Renal pelvis (tissue), 4 donors: ENCODE data around the gene CCL22. TPM values are rescaled to one million over a fixed set of nuclear protein-coding genes. Genes with fewer than 3 reads are reported as not detected.
"Not testable (repeated sequence)": the region's sequence is repeated elsewhere in the genome, so short reads cannot be mapped to it uniquely, and the experiment has no call there.

Experiments
- DNase-seq: peaks from one replicate; pipeline ENCODE4 v3.0.0-alpha.2; 2013
- polyA plus RNA-seq, 3 donors: library from polyadenylated mRNA; unstranded; fragments of 120-200 nt; gene quantifications; one replicate each; pipeline ENCODE4 v1.2.1, GENCODE V29; 2013; ENCODE audit not compliant: insufficient read length in 3 of 3

The CCL22 gene
- polyA plus RNA-seq, 3 donors: 0.06 to 0.18 (median 0.13) TPM

GRCh38 chr16:57374925-57375465 is 16.4 kb downstream of the CCL22 start:
- DNase-seq: not testable (repeated sequence)

DNA sequence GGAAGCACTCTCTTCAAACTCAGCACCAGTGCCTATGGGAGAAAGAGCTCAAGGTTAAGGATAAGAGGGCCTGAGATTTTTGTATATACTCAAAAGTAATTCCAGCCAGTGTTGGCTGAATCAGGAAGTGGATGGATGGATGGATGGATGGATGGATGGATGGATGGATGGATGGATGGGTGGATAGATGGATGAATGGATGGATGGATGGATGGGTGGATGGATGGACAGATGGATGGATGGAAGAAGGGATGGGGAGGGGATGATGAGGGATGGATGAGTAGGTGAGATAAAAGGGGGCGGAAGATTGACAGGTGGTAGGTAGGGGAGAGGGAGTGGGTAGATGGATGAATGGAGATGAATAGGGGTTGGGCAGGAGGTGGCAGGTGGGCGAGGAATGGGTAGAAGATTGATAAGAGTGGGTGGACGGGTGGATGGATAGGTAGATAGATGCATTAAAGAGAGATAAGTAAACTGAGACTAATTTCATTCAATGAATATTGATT is 17.8 kb downstream of the CCL22 start:
- DNase-seq: no peak

DNA sequence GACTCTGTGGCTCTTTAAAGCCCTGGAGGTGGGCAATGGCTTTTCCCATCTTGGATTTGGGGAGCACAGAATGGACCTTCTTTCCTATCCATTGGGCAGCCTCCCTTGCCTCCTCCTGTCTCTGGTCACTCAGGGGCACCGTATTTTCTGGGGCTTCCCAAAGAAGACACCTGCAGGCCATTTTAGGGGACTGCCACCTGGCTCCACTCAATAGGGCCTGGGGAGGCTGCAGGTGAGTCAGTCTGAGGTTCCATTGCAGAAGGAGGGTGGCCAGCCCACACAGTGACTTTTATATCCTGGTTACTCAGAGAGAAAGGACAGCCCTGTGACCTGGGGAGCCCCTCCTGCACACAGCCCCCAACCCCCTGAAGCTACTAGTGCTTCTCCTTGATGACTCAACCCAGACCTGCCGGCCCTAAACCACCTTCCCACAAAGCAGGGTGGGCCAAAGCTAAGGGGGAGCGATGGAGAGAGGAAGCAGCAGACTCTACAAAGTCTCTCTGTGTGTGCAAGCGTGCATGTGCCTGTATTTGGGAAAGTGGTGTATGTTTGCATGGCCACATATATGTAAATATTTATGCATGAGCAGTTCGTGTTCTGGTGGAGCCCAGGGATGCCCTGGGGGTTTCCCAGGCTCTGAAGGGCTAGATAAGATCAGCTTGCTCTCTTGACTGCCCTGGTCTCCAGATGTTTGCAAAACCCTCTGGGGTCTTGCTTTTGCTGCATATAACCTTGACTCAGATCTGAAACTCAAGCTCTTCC is 18.7 kb downstream of the CCL22 start:
- DNase-seq: no peak

DNA sequence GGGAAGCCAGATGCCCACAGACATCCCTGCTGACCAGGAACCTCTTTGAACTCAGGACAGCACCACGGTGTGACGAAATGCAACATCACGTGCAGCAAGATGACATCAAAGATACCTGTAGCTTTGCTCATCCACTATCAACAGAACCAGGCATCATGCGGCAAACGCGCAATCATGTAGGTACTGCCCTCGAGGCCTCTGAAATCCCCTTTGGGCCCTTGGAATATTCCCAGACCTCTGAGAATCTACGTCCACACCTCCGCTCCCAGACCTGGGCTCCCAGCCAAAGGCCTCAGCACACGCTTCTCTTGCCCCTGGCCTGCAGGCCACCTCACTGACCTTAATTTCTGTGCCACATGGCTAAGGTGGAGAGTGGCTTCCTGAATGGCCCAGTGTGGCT is 21.0 kb downstream of the CCL22 start:
- no peak for DNase-seq

DNA sequence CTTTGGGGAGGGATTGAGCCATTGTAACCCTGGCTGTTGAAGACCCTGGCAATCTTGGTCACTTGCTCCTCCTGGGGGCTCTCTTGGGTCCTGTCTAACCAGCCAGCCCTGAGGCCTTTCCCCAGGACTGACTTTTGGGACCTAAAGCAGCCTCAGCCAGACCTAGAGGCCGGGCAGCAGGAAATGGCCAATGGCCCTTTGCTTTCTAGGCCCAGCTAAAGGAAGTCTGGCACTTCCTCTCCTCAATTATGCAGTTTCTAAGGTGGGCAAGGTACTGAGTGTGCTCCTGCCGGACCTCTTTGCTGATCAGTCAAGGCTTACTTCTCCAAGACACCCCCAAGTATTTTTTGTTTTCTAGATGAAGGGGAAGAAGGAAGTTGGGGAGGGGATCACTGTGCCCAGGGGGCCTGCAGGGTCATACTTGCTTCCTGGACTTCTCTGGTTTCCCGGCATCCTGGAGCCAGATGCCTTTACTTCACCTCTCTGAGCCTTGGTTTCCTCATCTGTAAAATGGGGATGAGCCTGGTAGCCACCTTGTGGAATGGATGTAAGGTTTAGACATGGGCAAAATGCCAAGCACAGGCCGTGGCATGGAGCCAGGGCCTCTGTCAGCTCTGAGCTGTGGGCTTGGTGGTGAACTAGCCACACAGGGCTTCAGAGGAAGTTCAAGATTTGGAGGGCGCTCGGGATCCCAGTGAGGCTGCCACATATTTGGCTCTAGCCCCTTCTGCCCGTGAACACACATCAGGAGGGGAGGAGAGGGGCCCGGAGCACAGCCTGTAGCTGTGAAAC is 22.3 kb downstream of the CCL22 start:
- no peak for DNase-seq

DNA sequence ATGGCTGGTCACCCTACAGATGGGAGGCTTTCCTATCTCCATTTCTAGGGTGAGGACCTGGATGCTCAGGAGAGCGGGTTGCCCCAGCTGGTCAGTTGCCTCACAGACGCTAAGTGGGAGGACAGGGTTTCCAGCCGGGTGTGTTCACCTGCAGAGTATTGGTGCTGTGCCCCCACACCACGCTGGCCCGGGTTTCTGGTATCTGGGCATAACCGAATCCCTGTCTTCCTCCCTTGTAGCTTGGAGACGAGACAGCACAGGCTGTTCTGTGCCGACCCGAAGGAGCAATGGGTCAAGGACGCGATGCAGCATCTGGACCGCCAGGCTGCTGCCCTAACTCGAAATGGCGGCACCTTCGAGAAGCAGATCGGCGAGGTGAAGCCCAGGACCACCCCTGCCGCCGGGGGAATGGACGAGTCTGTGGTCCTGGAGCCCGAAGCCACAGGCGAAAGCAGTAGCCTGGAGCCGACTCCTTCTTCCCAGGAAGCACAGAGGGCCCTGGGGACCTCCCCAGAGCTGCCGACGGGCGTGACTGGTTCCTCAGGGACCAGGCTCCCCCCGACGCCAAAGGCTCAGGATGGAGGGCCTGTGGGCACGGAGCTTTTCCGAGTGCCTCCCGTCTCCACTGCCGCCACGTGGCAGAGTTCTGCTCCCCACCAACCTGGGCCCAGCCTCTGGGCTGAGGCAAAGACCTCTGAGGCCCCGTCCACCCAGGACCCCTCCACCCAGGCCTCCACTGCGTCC is 23.4 kb downstream of the CCL22 start:
- DNase-seq: no peak

DNA sequence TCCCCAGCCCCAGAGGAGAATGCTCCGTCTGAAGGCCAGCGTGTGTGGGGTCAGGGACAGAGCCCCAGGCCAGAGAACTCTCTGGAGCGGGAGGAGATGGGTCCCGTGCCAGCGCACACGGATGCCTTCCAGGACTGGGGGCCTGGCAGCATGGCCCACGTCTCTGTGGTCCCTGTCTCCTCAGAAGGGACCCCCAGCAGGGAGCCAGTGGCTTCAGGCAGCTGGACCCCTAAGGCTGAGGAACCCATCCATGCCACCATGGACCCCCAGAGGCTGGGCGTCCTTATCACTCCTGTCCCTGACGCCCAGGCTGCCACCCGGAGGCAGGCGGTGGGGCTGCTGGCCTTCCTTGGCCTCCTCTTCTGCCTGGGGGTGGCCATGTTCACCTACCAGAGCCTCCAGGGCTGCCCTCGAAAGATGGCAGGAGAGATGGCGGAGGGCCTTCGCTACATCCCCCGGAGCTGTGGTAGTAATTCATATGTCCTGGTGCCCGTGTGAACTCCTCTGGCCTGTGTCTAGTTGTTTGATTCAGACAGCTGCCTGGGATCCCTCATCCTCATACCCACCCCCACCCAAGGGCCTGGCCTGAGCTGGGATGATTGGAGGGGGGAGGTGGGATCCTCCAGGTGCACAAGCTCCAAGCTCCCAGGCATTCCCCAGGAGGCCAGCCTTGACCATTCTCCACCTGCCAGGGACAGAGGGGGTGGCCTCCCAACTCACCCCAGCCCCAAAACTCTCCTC is 24.1 kb downstream of the CCL22 start:
- no peak for DNase-seq

DNA sequence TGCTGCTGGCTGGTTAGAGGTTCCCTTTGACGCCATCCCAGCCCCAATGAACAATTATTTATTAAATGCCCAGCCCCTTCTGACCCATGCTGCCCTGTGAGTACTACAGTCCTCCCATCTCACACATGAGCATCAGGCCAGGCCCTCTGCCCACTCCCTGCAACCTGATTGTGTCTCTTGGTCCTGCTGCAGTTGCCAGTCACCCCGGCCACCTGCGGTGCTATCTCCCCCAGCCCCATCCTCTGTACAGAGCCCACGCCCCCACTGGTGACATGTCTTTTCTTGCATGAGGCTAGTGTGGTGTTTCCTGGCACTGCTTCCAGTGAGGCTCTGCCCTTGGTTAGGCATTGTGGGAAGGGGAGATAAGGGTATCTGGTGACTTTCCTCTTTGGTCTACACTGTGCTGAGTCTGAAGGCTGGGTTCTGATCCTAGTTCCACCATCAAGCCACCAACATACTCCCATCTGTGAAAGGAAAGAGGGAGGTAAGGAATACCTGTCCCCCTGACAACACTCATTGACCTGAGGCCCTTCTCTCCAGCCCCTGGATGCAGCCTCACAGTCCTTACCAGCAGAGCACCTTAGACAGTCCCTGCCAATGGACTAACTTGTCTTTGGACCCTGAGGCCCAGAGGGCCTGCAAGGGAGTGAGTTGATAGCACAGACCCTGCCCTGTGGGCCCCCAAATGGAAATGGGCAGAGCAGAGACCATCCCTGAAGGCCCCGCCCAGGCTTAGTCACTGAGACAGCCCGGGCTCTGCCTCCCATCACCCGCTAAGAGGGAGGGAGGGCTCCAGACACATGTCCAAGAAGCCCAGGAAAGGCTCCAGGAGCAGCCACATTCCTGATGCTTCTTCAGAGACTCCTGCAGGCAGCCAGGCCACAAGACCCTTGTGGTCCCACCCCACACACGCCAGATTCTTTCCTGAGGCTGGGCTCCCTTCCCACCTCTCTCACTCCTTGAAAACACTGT is 25.0 kb downstream of the CCL22 start:
- no peak for DNase-seq

DNA sequence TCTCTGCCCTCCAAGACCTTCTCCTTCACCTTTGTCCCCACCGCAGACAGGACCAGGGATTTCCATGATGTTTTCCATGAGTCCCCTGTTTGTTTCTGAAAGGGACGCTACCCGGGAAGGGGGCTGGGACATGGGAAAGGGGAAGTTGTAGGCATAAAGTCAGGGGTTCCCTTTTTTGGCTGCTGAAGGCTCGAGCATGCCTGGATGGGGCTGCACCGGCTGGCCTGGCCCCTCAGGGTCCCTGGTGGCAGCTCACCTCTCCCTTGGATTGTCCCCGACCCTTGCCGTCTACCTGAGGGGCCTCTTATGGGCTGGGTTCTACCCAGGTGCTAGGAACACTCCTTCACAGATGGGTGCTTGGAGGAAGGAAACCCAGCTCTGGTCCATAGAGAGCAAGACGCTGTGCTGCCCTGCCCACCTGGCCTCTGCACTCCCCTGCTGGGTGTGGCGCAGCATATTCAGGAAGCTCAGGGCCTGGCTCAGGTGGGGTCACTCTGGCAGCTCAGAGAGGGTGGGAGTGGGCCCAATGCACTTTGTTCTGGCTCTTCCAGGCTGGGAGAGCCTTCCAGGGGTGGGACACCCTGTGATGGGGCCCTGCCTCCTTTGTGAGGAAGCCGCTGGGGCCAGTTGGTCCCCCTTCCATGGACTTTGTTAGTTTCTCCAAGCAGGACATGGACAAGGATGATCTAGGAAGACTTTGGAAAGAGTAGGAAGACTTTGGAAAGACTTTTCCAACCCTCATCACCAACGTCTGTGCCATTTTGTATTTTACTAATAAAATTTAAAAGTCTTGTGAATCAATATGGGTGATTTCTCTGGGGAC is 25.9 kb downstream of the CCL22 start:
- no peak for DNase-seq

- no peak for DNase-seq
Observed at GRCh38 chr16:57385083-57385482, 26.5 kb downstream of the CCL22 start.

- no peak for DNase-seq
Observed at GRCh38 chr16:57386381-57386951, 27.9 kb downstream of the CCL22 start.

DNA sequence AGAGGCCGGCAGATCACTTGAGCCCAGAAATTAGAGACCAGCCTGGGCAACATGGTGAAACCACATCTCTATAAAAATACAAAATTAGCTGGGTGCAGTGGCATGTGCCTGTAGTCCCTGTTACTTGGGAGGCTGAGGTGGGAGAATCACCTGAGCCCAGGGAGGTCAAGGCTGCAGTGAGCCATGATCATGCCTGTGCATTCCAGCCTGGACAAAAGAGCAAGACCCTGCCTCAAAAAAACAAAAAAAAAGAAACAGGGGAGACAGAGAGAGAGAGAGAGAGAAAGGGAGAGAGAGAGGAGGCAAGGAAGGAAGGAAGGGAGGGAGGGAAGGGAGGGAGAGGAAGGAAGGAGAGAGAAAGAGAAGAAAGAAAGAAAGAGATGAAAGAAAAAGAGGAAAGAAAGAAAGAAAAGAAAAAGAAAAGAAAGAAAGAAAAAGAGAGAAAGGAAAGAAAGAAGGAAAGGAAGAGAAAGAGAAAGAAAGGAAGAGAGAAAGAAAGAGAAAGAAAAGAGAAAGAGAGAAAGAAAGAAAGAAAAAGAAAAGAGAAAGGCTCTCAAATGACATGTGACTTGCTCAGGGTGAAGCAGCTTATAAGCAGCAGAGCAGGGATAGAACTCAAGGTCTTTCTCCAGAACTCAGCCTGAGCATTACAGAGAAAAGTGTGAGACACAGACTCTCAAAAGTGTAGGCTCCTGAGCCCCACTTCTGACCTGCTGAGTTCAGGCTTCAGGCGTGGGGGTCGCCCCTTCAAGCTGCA is 29.2 kb downstream of the CCL22 start:
- DNase-seq: no peak

GRCh38 chr16:57388359-57389086 is 29.9 kb downstream of the CCL22 start:
- no peak for DNase-seq

- no peak for DNase-seq
Observed at GRCh38 chr16:57389087-57389468, 30.5 kb downstream of the CCL22 start.

DNA sequence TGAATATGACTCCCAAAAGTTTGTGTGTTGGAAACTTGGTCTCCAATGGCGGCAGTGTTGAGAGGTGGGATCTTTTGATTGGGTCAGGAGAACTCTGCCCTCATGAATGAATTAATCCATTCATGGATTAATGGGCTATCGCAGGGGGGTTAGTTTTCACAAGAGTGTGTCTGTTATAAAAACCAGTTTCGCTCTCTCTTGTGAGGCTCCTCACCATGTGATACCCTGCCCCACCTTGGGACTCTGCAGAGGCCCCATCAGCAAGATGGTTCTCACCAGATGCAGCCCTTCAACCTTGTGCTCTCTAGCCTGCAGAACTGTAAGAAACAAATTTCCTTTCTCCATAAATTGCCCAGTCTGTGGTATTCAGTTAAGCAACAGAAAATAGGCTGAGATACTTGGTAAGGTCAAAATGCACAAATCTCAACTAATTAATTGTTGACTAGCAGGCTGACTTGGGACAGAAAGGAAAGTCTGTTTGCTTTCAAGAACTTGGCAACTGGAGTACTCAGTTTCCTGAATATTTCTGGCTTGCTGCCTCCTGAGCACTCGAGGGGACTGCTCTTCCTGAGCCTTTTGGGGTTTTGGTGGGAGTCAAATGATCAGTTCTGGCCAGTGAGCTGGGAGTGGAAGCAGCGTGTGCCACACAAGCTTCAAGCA is 32.2 kb downstream of the CCL22 start:
- peak; percentile 65 for DNase-seq

- DNase-seq: no peak
Observed at GRCh38 chr16:57391300-57391699, 32.7 kb downstream of the CCL22 start.

DNA sequence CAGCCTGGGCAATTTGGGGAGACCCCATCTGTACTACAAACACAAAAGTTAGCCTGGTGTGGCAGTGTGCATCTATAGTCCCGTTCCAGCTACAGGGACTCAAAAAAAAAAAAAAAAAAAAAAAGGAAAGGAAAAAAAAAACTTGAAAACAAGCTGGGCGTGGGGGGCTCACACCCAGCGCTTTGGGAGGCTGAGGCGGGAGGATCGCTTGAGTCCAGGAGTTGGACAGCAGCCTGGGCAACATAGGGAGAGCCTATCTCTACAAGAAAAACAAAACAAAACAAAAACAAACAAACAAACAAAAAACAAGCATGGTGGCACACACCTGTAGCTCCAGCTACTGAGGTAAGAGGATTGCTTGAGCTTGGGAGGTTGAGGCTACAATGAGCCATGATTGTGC is 33.1 kb downstream of the CCL22 start:
- DNase-seq: no peak
